Progenitor cell of endocrine pancreas (in vitro differentiated cells): ENCODE results near the gene GPR39. TPM values are rescaled to one million over a fixed set of nuclear protein-coding genes. Genes with fewer than 3 reads are reported as not detected.
A peak's percentile ranks its signal among the peaks of the same experiment; 100 is the strongest.

ENCODE experiments used
- DNase-seq: peaks from one replicate; pipeline ENCODE4 v3.0.0; 2021; ENCODE audit warnings: low spot score; ENCODE audit not compliant: unreplicated experiment
- H3K27ac Mint-ChIP-seq: 2 replicates; pipeline ENCODE4 v1.8.0; 2021; ENCODE audit warnings: mild to moderate bottlenecking, moderate library complexity, mixed read lengths
- H3K27me3 Mint-ChIP-seq: 2 replicates; pipeline ENCODE4 v1.8.0; 2021; ENCODE audit warnings: mixed read lengths
- H3K36me3 Mint-ChIP-seq: 2 replicates; pipeline ENCODE4 v1.8.0; 2022; ENCODE audit warnings: mixed read lengths; ENCODE audit not compliant: insufficient read depth
- H3K4me1 Mint-ChIP-seq: 2 replicates; pipeline ENCODE4 v1.8.0; 2021; ENCODE audit warnings: low read depth, mixed read lengths
- H3K4me3 Mint-ChIP-seq: 2 replicates; pipeline ENCODE4 v1.8.0; 2021; ENCODE audit warnings: low read depth, mild to moderate bottlenecking, moderate library complexity, mixed read lengths
- H3K9me3 Mint-ChIP-seq: 2 replicates; pipeline ENCODE4 v1.8.0; 2021; ENCODE audit warnings: low read depth, mixed read lengths
- CTCF ChIP-seq: fragments of 200-600 bp; sonication (generic); IDR thresholded peaks from one replicate; pipeline ENCODE4 v1.5.0; 2021; ENCODE audit warnings: antibody characterized with exemption, mild to moderate bottlenecking; ENCODE audit not compliant: unreplicated experiment
- total RNA-seq: library from RNA; stranded (reverse); gene quantifications from 2 replicates; pipeline ENCODE4 v1.2.1, GENCODE V29; 2021

The GPR39 gene
- total RNA-seq, 1 donor from 2014 or later: 4.0 TPM

GRCh38 chr2:132557694-132558093 is 141.1 kb downstream of the GPR39 start:
- no peak for TF ChIP-seq CTCF
- H3K4me3 Mint-ChIP-seq: no peak overlapping the region
- no peaks in the 10 kb centered on the region for H3K9me3 Mint-ChIP-seq
- no peaks in the 10 kb centered on the region for H3K36me3 Mint-ChIP-seq
- peaks cover 5% of the 10 kb centered on the region for H3K27me3 Mint-ChIP-seq
- H3K27ac Mint-ChIP-seq: no peak overlapping the region
- H3K4me1 Mint-ChIP-seq: peaks cover 2% of the 10 kb centered on the region
- no peak for DNase-seq

DNA sequence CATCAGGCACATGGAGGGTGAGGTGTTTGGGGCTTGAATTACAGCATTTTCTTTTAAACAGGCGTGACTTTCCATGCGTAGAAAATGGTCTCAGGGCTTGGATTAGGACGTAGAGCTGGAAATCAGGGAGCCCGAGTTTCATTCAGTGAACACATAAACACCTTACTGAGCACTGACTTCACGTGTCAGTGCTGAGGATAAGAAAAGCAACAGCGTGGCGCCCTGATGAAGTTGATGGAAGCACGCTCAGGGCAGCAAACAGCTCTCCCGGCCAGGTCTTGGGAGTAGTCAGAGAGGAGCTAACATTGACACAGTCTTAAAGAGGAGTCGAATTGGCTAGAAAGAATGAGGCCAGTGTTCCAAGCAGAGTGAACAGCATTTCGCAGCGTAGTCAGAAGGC is 142.7 kb downstream of the GPR39 start:
- Mint-ChIP-seq H3K27me3 (peaks cover 5% of the 10 kb centered on the region), H3K9me3 (no peaks in the 10 kb centered on the region), H3K27ac (no peak overlapping the region), H3K4me1 (peaks cover 2% of the 10 kb centered on the region), H3K36me3 (no peaks in the 10 kb centered on the region), H3K4me3 (no peak overlapping the region)
- no peak for TF ChIP-seq CTCF
- no peak for DNase-seq

GRCh38 chr2:132559921-132560320 is 143.3 kb downstream of the GPR39 start:
- H3K36me3 Mint-ChIP-seq: no peaks in the 10 kb centered on the region
- H3K27me3 Mint-ChIP-seq: peaks cover 5% of the 10 kb centered on the region
- no peaks in the 10 kb centered on the region for H3K9me3 Mint-ChIP-seq
- H3K27ac Mint-ChIP-seq: no peak overlapping the region
- DNase-seq: no peak
- no peak for TF ChIP-seq CTCF
- H3K4me3 Mint-ChIP-seq: no peak overlapping the region
- H3K4me1 Mint-ChIP-seq: peaks cover 2% of the 10 kb centered on the region

DNA sequence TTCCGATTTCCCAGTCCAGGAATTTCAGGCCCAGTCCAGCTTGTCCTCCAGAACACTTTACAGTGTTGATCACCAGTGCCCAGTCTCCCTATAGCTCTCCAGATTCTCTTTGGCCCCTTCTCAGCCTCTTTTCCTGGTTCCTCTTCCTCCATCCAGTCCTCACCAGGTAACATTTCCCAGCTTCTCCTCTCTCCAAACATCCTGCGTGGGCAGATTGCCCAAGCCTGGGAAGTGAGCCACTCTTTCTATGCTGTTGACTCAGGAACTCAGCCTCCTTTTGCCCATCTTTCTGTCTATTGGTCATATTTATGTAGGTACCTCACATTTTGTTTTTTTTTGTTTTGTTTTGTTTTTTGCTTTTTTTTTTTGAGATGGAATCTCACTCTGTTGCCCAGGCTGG is 144.0 kb downstream of the GPR39 start:
- no peak for DNase-seq
- Mint-ChIP-seq H3K4me3 (no peak overlapping the region), H3K27me3 (peaks cover 5% of the 10 kb centered on the region), H3K9me3 (no peaks in the 10 kb centered on the region), H3K4me1 (peaks cover 2% of the 10 kb centered on the region), H3K27ac (peak overlapping the region; percentile 58), H3K36me3 (no peaks in the 10 kb centered on the region)
- no peak for TF ChIP-seq CTCF

DNA sequence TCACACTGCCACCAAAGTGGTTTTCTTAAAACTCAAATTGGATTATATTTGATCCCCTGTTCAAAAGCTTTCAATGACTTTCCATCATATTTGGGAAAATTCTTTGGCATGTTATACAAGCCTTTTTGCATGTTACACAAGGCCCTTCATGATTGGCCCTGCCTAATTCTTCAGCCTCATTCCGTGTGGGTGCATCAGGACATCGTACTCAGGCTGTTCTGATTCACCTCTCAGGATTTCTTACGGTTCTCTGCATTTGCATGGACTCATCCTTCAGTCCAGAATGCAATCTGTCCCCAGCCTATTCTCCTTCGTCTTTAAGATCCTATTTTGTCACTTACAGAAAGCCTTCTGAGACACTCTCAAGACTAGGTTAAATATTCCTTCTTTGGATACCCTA is 145.6 kb downstream of the GPR39 start:
- no peak for TF ChIP-seq CTCF
- peaks cover 2% of the 10 kb centered on the region for H3K4me1 Mint-ChIP-seq
- peaks cover 5% of the 10 kb centered on the region for H3K27me3 Mint-ChIP-seq
- no peak overlapping the region for H3K4me3 Mint-ChIP-seq
- H3K27ac Mint-ChIP-seq: peak overlapping the region; percentile 40
- no peak for DNase-seq
- no peaks in the 10 kb centered on the region for H3K36me3 Mint-ChIP-seq
- H3K9me3 Mint-ChIP-seq: no peaks in the 10 kb centered on the region

GRCh38 chr2:132564065-132564464 is 147.5 kb downstream of the GPR39 start:
- H3K27ac Mint-ChIP-seq: no peak overlapping the region
- no peaks in the 10 kb centered on the region for H3K9me3 Mint-ChIP-seq
- DNase-seq: no peak
- no peak overlapping the region for H3K4me3 Mint-ChIP-seq
- peaks cover 5% of the 10 kb centered on the region for H3K27me3 Mint-ChIP-seq
- no peaks in the 10 kb centered on the region for H3K4me1 Mint-ChIP-seq
- no peaks in the 10 kb centered on the region for H3K36me3 Mint-ChIP-seq
- no peak for TF ChIP-seq CTCF
